ENCODE data around the gene TBC1D22B. TPM values are rescaled to one million over a fixed set of nuclear protein-coding genes. Genes with fewer than 3 reads are reported as not detected.
"Not testable (repeated sequence)": the region's sequence is repeated elsewhere in the genome, so short reads cannot be mapped to it uniquely, and the experiment has no call there.

The TBC1D22B gene
- total RNA-seq, 1 donor from 2014 or later = 5.8 TPM

DNA sequence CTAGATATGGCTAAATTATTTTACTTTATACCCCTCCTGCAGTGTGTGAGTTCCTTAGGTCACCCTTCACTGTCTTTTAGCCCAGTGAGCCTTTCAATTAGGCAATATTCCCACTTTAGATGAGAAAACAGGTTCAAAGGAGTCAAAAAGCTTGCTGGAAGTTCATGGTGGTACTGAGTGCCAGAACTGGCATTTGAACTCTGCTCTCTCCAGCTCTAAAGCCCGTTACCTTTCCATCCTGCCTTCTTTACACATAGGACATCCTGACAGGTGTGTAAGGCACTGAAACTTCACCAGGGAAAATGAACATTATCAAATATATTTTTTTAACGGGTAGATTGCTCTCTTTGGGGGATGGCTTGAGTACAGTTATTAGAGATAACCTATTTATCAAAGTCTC, 11.5 kb downstream of the TBC1D22B start:
- no peak for DNase-seq

DNA sequence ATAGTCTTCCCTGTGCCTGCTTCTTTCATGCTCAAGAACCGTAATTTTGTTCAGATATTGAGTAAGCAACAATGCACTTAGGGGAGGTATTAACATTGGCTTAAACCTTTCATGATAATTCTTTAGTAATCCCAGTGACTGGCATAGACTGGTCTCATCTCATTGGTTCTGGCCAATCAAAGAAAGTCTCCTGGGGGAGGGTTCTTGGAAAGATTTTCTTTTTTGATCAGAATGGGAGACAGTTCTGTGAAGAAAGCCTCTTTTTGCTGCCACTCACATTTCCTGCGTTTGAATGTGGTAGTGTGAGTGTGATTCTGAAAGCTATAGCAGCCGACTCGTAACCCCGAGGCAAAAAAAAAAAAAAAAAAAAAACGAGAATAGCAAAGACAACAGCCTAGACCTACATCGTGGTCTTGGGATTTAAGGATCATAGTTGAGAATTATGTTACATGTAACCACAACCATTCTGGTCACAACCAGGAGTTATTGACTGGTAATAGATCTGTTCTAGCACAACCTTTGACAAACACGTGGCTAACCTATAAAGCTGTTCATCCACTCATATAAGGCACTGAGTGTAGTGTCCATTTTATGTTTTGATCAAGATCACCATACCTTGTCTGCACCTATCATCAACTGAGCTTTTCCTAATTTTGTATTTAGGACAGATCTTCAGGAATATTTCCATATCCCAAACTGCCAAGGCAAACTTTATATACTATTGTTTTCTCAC, 15.4 kb downstream of the TBC1D22B start:
- no peak for DNase-seq

DNA sequence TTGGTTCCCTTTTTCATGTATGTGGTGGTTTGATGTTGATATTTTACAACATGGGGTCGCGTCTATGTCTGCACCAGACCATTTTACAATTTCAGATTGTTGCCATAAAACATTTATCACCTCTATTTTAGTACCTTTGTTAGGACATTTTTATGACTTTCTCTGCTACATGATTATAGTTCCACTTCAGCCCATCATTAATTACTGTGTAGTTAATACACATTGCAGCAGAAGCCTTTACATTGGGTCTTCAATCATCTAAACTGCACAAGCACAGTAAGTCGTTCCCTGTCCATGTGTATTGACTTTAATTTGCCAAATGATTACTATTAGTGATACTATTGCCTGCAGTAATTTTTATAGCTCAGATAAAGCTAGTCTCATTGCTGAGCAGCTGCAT, 16.1 kb downstream of the TBC1D22B start:
- DNase-seq = no peak

DNA sequence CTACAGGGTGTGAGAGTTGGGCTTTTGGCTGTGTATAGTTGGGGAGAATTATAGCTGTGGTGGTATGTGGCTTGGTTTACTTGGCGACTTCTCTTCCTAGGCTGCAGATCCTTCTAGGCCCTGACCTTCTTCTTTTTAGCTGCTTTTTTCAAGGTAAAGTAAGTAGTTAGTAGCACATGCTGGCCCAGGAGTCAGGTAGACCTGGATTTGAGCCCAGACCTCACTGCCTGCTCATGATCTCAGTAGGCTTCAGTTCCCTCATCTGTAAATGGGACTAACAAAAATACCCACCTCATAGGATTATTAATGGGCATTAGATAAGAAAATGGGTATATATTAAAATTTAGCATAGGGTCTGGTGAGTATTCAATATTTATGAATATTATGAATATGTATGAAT, 17.8 kb downstream of the TBC1D22B start:
- no peak for DNase-seq

DNA sequence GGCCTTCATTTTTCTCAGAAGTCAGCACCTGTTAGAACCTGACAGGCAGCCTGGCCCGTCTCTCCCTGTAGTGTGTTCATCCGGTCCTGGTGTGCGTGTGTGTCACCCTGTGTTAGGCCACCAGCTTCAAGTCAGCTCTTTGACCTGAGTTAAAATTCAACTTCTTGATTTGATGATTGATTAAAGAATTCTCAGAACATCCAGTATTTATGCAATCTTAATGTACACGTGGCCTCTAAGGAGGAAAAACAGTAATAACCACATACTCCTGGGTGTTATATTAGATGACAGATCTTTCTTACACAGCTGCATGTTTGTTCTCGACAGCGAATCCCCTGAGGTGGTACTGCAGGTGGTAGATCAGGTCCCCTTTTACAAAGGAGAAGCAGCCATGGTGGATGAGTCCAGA, 19.4 kb downstream of the TBC1D22B start:
- DNase-seq = no peak

DNA sequence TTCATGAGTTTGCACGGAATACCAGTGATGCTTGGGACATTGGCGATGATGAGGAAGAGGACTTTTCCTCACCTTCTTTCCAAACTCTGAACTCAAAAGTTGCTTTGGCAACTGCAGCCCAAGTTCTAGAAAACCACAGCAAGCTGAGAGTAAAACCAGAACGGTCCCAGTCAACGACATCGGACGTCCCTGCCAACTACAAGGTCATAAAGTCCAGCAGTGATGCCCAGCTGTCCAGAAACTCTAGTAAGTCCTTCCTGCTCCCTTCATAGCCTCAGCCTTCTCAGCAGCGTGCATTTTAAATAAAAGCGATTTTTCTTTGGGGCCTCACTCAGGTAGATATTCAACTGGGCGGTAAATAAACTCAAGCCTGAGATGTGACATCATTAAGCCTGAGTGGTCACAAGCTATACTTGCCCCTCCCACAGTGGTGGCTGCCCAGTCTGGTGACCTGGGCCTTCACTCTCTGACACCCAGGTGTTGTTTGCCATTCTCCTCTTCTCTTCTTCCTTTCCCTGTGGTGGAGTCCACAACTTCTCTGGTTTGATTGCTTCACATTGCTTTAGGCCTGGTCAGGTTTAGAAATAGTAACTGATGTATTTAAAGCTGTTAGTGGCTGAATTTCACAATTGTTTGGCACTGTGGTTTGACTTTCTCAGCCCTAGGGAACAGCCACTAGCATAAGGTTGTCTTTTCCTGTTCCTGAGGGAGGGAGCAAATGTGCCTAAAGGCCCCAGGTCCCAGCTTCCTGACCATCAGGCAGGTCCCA, 22.0 kb downstream of the TBC1D22B start:
- DNase-seq = no peak

DNA sequence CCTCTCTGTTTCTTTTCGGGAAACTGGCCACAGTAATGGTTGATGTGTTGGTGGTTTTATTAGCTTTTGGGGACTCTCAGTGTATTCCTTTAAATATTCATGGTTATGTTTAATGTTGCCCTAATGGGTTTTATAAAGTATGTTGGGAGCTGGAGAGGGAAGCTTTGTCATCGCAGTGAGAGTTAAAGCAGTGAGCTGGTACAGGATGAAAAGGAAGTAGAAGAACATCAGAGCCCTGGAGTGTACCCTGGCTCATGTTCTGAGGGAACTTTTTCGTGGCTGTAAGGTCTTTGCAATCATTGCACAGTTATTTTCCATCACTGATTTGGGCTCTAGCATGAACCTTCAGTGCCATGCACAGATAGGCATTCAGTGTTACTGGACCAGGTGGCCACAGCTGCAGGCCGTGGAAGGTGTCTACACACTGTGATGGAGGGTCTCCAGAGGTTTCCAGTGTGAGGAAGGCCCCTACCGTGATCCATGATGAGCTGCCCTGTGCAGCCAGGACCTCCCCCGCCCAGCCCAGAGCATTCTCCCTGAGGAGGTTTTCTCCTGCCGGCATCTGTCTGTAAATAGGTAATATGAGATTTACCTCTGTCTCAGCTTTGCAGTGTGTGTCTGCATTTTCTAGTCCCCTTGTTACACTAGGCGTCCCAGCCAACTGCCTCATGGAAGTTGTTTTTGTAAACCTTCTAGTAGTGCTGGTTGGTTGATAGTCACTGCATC, 22.8 kb downstream of the TBC1D22B start:
- no peak for DNase-seq

DNA sequence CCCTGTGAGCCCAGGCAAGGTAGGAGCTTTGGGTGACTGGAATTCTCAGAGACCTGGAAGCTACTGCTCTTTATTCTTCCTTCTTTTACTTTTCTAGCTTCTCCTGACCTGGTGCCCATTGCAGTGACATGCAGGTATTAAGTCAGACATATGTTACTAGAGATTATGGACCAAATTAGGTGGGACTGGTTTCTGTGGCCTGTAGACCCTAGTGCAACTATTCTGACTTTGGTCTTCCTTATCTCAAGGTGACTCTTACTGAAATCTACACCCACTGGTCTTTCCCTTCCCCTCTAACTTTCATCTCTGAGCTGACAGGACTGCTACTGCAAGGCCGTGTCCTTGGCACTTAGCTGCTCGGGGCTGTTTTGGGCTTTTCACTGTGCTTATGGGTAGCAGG, 24.8 kb downstream of the TBC1D22B start:
- no peak for DNase-seq

DNA sequence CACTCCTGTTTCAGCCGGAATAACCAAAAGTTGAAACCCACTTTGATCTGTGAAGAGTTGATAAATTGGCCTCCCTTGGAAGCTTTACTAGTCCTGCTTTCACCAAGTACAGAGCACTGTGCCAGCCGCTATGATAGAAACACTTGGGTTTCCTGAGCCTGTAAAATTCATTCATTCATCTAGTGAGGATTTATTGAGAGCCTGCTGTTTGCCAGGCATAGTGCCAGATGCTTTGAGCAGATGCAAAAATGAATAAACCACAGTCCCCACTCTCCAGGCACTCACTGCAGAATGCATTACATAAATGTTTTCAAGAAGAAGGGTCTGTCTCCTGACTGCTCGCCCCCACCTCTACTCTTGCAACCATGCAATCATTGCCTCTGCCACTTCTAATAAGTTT, 25.7 kb downstream of the TBC1D22B start:
- peak; percentile 56 for DNase-seq

DNA sequence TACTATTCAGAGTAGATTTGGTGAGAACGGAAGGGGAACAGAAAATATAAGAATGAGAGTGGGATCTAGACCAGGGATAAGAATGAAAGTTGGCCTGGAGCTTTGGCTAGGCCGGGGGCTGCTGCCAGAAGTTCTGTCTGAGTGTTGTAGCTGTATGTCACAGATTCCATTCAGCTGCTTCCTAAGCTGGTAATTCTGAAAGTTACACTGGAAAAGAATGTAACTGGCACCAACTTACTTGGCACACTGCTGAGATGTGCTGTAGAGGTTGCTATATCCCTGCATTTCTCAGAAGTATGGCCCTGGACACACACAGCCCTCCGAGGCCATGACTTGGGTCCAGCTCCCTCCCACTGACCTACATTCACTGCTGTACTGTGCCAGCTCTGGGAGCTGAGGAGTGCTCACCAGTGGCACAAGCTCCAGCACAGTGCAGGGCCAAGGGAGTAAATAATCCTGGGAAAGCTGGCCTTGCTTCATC, 26.1 kb downstream of the TBC1D22B start:
- peak; percentile 52 for DNase-seq

DNA sequence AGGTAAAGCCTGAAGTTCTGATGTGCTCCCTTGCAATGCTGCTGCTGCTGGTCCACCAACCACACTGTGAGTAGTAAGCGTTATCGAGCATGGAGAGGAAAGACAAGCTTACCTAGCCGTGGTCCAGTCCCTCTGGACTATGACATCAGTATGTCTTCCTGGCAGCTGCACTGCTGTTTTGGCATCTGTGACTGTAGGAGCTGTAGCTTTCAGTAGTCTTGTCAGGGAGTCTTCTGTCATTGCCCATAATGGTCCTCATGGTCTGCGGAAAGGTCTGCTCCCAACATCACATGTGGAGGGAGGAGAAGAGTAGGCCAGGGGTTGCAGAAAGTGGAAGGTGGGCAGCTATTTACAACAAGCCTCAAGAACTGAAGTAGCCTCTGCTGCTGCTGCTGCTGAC, 27.2 kb downstream of the TBC1D22B start:
- DNase-seq = no peak

DNA sequence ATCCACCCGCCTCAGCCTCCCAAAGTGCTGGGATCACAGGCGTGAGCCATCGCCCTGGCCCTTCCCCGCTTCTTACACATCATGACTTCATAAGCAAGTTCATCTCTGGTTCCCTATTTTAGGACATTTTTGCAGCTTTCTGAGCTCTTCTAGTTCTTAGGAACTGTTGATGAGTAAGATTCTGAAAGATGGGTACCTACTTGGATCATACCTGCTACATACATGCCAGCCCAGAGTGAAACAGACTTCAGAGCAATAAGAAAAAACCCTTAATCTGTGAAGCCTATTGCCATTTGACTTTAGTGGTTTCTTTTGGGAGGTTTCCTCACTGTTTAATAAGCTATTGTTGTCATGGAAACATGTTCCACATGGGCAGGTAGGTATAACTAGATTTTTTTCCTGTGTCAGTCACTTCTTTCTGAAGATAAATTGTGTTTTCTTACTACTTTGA, 28.3 kb downstream of the TBC1D22B start:
- DNase-seq = no peak

DNA sequence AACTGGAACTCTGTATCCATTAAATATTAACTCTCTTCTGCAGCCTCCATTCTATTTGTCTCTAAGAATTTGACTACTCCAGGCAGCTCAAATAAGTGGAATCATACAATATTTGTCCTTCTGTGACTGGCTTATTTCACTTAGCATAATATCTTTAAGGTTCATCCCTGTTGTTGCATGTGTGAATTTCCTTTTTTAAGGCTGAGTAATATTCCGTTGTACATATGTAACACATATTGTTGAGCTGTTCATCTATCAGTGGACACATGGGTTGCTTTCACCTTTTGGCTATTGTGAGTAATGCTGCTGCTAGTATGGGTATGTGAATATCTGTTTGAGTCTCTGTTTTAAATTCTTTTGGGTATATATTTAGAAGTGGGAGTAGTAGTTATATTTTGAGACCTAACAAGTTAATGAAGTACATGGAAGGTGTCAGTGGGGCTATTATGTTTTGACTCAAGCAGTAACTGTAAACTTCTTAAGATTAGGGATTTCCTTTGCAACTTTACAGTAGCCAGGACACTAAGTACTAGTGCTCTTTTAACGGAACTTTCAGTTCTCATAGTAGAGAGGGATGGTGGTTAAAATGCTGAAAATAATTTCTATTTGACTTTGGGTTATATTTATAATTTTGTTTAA, 30.1 kb downstream of the TBC1D22B start:
- DNase-seq = no peak

DNA sequence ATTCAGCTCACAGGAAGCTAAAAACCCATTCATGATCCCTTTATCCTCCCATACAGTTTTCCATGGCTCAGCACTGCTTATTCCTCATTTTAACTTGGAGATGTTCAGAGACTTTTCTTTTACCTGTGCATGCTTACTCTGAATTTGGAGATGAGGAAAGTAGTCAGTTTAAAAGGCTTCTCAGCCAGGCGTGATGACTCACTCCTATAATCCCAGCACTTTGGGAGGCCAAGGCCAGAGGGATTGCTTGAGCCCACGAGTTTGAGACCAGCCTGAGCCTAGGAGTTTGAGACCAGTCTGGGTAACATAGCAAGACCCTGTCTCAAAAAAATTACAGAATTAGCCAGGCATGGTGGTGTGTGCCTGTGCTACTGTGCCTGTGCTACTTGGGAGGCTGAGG, 30.7 kb downstream of the TBC1D22B start:
- no peak for DNase-seq

DNA sequence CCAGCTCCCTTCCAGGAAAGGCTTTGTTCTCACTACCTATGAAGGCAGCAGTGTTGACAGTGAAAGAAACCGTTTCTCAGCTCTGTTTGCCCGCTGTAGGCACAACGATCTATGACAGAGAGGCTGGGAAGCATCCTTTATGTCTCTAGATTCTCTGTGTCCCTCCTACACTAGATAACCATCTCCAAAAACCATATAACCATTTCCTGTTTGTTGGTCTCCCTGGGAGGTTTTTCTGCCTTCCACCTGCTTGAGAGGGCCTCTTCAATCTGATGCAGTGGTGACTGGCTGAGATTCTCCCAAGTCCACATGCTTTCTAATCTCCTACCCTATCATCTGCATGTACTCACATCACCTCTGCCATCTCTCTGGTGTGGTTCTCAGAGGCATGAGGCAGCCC, 32.4 kb downstream of the TBC1D22B start:
- no peak for DNase-seq

DNA sequence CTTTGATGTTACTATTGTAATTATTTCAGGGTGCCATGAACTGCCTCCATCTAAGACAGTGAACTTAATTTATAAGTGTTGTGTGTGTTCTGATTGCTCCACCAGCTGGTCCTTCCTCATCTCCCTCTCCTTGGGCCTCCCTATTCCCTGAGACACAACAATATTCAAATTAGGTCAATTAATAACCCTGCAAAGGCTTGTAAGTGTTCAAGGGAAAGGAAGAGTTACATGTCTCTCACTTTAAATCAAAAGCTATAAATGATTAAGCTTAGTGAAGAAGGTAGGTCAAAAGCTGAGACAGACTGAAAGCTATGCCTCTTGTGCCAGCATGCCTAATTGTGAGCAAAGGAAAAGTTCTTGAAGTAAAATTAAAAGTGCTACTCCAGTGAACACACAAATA, 35.9 kb downstream of the TBC1D22B start:
- no peak for DNase-seq

DNA sequence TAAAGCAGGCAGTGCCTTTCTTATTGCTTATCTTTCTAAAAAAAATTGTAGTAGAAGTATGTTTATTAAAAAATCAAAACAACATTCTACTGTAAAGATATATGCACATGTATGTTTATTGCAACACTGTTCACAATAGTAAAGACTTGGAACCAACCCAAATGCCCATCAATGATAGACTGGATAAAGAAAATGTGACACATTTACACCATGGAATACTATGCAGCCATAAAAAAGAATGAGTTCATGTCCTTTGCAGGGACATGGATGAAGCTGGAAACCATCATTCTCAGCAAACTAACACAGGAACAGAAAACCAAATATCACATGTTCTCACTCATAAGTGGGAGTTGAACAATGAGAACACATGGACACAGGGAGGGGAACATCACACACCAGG, 40.1 kb downstream of the TBC1D22B start:
- DNase-seq = not testable (repeated sequence)

DNA sequence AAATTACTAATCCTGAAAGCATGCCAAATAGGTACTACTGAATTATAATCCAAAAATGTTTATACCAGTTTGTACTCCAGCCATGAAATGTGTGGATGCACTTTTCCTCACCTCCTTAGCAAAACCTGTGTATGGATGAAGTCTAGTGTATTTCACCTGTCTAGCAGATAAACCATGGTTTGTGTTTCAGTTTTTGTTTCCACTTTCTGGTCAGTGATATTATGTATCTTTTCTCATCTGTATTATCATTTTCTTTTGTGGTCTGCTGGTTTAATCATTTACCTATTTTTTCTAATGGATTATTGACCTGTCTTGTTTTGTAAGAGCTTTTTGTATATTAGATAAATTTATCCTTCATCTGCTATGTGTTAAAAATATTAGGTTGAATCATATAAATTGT, 41.4 kb downstream of the TBC1D22B start:
- DNase-seq = no peak

DNA sequence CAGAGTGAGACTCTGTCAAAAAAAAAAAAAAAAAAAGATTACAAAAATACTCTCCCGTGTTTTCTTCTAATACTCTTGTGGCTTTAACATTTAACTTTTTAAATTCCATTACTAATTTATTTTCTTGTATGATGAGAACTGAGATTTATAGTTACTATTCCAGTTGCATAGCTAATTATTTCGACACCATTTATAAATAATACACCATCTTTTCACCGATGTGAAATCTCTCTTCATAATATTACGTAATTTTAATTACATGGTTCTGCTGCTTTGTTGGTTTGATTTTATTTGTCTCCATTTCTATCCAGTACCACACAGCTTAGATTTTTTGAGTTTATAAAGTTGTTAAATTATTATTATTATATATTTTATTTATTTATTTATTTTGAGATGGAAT, 42.4 kb downstream of the TBC1D22B start:
- no peak for DNase-seq

DNA sequence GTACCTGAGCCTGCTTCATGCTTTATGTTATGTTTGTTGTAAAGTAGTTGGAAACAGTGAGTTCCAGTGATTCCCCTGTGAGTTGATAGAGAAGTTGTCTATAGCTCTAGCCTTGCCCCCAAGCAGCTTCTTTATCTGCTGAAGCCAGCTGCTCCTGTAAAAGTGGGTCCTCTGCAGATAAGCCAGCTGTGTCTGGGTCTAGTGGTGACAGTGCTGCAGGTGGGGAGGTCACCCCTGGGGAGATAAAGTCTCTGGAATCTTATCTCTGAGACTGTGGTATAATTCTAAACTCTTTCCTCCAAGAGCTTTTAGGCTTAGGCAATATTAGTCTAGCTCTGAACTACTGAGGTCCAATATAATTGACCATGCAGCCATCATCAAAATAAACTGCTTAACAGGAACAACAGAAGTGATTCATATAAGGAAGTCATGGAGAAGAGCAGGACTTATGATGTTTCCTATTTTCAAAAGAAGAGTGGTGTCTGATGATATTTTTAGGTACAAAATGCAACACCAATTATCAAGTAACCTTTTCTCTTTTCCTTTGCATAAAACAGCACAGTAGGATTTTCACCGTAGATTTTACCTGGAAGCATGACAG, 44.6 kb downstream of the TBC1D22B start:
- DNase-seq = no peak

DNA sequence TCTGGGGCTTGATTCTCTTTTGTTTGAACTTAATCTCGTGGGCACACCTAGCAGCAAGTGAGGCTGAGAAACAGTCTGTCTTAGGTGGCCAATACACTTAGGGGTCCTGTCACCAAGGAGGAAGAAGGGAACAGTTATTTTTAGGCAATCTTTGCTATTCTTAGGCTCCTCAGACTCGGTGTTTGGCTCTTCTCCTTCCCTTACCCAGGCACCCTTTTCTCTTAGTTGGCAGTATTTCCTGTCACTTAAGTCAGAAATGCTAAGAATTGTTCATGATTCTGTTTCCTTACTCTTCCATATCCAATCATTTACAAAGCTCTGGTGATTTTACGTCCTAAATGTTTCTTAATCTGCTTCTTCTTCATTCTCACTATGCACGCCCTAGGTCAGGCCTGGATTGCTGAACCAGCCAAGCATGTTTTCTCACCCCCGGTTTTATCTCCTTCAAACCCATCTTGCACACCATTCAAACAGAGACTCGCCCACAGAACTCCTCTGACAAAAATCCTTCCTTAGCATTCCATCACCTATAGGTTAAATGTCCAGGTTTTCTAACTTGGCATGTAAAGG, 45.6 kb downstream of the TBC1D22B start:
- no peak for DNase-seq

Measured in skin of body (tissue), 2 donors.